Endothelial cell of umbilical vein (primary cell): ENCODE data around the gene EPSTI1. TPM values are rescaled to one million over a fixed set of nuclear protein-coding genes. Genes with fewer than 3 reads are reported as not detected.

Experiments used
- BruUV-seq: library from RNA; stranded (reverse); fragments of 400-500 nt; replicated peaks from 2 replicates; lab custom pipeline; 2021; lab: Mats Ljungman, UMichigan
- CTCF ChIA-PET: fragments of 300-600, 350-600 bp; sonication (Branson Sonifier 250); formaldehyde crosslinking; loops from one replicate; lab custom pipeline; 2021; ENCODE audit warnings: antibody characterized with exemption, inconsistent platforms; lab: Charles Lee
- POLR2A ChIA-PET: fragments of 300-600, 350-600 bp; sonication (Branson Sonifier 250); formaldehyde crosslinking; loops from one replicate; lab custom pipeline; 2021; ENCODE audit warnings: antibody characterized with exemption, inconsistent platforms; lab: Charles Lee
- DNase-seq: peaks from one replicate; pipeline ENCODE4 v3.0.0-alpha.2; 2011; ENCODE audit warnings: low read depth, low spot score
- FAIRE-seq: peaks from 2 replicates; lab custom pipeline; 2011; peaks lifted over from hg19 to GRCh38; lab: Jason Lieb, UNC
- H2AFZ ChIP-seq: 2 replicates; pipeline ENCODE4 v1.6.0; 2012; ENCODE audit warnings: low read depth, low read length, control low read depth, inconsistent platforms
- H3K27ac ChIP-seq: 2 replicates; pipeline ENCODE4 v1.5.1; 2011; ENCODE audit warnings: low read depth, mild to moderate bottlenecking, control low read depth, low read length, moderate library complexity; ENCODE audit not compliant: insufficient read depth
- H3K27me3 ChIP-seq, 2 experiments: 2 replicates each; pipeline versions ENCODE4 v1.6.0 to v1.6.1; 2011; ENCODE audit warnings: low read length in 2 of 2, mixed read lengths in 1 of 2; ENCODE audit not compliant: control insufficient read depth in 2 of 2, insufficient read depth in 2 of 2
- H3K36me3 ChIP-seq, 2 experiments: 2 replicates in 1 of 2; 3 replicates in 1 of 2; pipeline ENCODE4 v1.5.1; 2011; ENCODE audit warnings: low read length in 2 of 2, mild to moderate bottlenecking in 1 of 2, moderate library complexity in 1 of 2; ENCODE audit not compliant: control insufficient read depth in 2 of 2, insufficient read depth in 2 of 2; ENCODE audit errors: extremely low read depth in 1 of 2
- H3K4me1 ChIP-seq: 3 replicates; pipeline ENCODE4 v1.5.1; 2011; ENCODE audit warnings: mild to moderate bottlenecking, low read length; ENCODE audit not compliant: control insufficient read depth, insufficient read depth; ENCODE audit errors: extremely low read depth
- H3K4me2 ChIP-seq: 2 replicates; pipeline ENCODE4 v1.6.1; 2011; ENCODE audit warnings: low read length, control low read depth, mixed read lengths; ENCODE audit not compliant: insufficient read depth
- H3K4me3 ChIP-seq, 3 experiments: fragments of 200-600 bp in 1 of 3; sonication (generic), shearing (Covaris generic) in 1 of 3; replicated peaks in 1 of 3; 2 replicates each; pipeline ENCODE4 v1.5.1; 2011 to 2016; ENCODE audit warnings: control low read depth in 3 of 3, low read length in 3 of 3, mild to moderate bottlenecking in 2 of 3, inconsistent platforms in 1 of 3, low read depth in 1 of 3, moderate library complexity in 1 of 3; ENCODE audit not compliant: insufficient read depth in 1 of 3
- H3K79me2 ChIP-seq: 2 replicates; pipeline ENCODE4 v1.6.0; 2012; ENCODE audit warnings: low read length, inconsistent platforms; ENCODE audit not compliant: control insufficient read depth, insufficient read depth
- H3K9ac ChIP-seq: replicated peaks from 2 replicates; pipeline ENCODE3; 2011; ENCODE audit warnings: low read length, control low read depth; ENCODE audit not compliant: insufficient read depth; ENCODE audit errors: extremely low read depth
- H3K9me1 ChIP-seq: replicated peaks from 3 replicates; pipeline ENCODE4 v1.6.0; 2011; ENCODE audit warnings: mild to moderate bottlenecking, low read length; ENCODE audit not compliant: control insufficient read depth, insufficient read depth; ENCODE audit errors: extremely low read depth
- H3K9me3 ChIP-seq: replicated peaks from 2 replicates; pipeline ENCODE4 v1.5.1; 2012; ENCODE audit warnings: low read length, inconsistent platforms; ENCODE audit not compliant: control insufficient read depth, insufficient read depth
- H4K20me1 ChIP-seq: replicated peaks from 2 replicates; pipeline ENCODE3; 2011; ENCODE audit warnings: mild to moderate bottlenecking, low read length; ENCODE audit not compliant: control insufficient read depth, insufficient read depth; ENCODE audit errors: extremely low read depth
- EZH2 ChIP-seq: IDR thresholded peaks from 2 replicates; pipeline ENCODE4 v1.6.1; 2012; ENCODE audit warnings: borderline replicate concordance, low read depth, mild to moderate bottlenecking, moderate library complexity, low read length, inconsistent platforms; ENCODE audit not compliant: severe bottlenecking
- FOS ChIP-seq: IDR thresholded peaks from 2 replicates; pipeline ENCODE4 v1.6.1; 2011; ENCODE audit warnings: mild to moderate bottlenecking, low read length, moderate library complexity, borderline replicate concordance; ENCODE audit not compliant: insufficient read depth
- GATA2 ChIP-seq: IDR thresholded peaks from 2 replicates; pipeline ENCODE4 v1.7.0; 2011; ENCODE audit warnings: low read depth, mild to moderate bottlenecking, moderate library complexity, mixed read lengths, low read length; ENCODE audit not compliant: insufficient read length, insufficient read depth
- MYC ChIP-seq: IDR thresholded peaks from one replicate; pipeline ENCODE4 v1.6.1; 2011; ENCODE audit warnings: mild to moderate bottlenecking, low read depth, low read length
- POLR2A ChIP-seq: IDR thresholded peaks from 2 replicates; pipeline ENCODE4 v1.6.1; 2012; ENCODE audit warnings: low read depth, mild to moderate bottlenecking, control low read depth, low read length
- POLR2AphosphoS5 ChIP-seq: IDR thresholded peaks from 2 replicates; pipeline ENCODE4 v1.6.1; 2012; ENCODE audit warnings: low read depth, mild to moderate bottlenecking, control low read depth, low read length, moderate library complexity; ENCODE audit not compliant: insufficient read depth
- dilution Hi-C: fragments of 300-500 bp; cut with MboI; formaldehyde crosslinking; loops from one replicate; pipeline ENCODE4 v1.15.0; 2019; ENCODE audit warnings: low sequenced_read_pairs; ENCODE audit not compliant: extremely low pct_ligation_motif_present
- intact Hi-C: fragments of 100-400 bp; cut with micrococcal nuclease; formaldehyde crosslinking; loops from one replicate; pipeline ENCODE4 v1.10.0; 2022
- polyA plus RNA-seq, 4 experiments: library from polyadenylated mRNA; depleted of rRNA in 3 of 4; stranded (reverse) in 3 of 4; unstranded in 1 of 4; fragments of >200 nt; gene quantifications; 2 replicates each; pipeline versions ENCODE4 v1.2.1 to v1.2.3, GENCODE V29; 2011 to 2012; ENCODE audit warnings: missing spikeins in 1 of 4
- total RNA-seq: library from RNA; stranded (reverse); gene quantifications from 2 replicates; pipeline ENCODE4 v1.2.3, GENCODE V29; 2021
- TF ChIP-seq, protein P1 (sequence below): IDR thresholded peaks from 2 replicates; pipeline ENCODE4 v1.6.1; 2011; ENCODE audit not compliant: insufficient read depth, insufficient read length

Gene EPSTI1
- total and polyA plus RNA-seq, 2 donors (not counting 3 experiments of a cell fraction or from before 2014, with no cell fraction given): 0.77 to 3.1 TPM

DNA sequence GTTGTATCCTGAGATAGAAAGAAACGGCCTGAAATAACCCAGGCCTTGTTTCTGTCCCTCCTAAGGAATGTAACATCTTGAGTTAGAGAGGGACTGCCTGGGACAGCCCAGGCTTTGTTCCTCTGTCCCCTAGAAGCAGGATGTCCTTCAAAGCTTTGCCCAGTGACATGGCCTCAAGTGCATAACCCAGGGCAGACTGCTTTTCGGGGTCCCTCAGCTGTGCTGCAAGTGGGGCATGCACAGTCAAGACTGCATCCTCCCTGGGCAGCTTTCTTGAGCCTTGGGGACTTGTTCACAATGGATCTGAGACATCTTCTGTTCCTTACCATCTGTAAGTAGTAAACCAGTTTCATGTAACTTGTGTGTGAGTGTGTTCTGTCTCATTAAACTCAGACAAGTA lies 7.5 kb upstream of the EPSTI1 start:
- POLR2A ChIA-PET: no interaction called here
- H3K4me2 ChIP-seq: no peak overlapping the region
- no peak overlapping the region for H3K27ac ChIP-seq
- dilution Hi-C loops (no loop called here), intact Hi-C loops (no loop called here)
- no peaks in the 10 kb centered on the region for H3K36me3 ChIP-seq
- CTCF ChIA-PET: no interaction called here
- H3K4me3 ChIP-seq: no peak overlapping the region
- H3K9ac ChIP-seq: no peak overlapping the region
- no peaks in the 10 kb centered on the region for H3K79me2 ChIP-seq
- no peaks in the 10 kb centered on the region for H3K27me3 ChIP-seq
- FAIRE-seq: no peak
- no TSS peak for BruUV-seq
- no peak overlapping the region for H2AFZ ChIP-seq
- no peaks in the 10 kb centered on the region for H3K9me3 ChIP-seq
- TF ChIP-seq POLR2A (no peak), POLR2AphosphoS5 (no peak), FOS (no peak)
- TF ChIP-seq, protein P1, sequence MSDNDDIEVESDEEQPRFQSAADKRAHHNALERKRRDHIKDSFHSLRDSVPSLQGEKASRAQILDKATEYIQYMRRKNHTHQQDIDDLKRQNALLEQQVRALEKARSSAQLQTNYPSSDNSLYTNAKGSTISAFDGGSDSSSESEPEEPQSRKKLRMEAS: no peak
- no peaks in the 10 kb centered on the region for H3K9me1 ChIP-seq
- DNase-seq: no peak
- peaks cover 14% of the 10 kb centered on the region for H3K4me1 ChIP-seq
- no peaks in the 10 kb centered on the region for H4K20me1 ChIP-seq

DNA sequence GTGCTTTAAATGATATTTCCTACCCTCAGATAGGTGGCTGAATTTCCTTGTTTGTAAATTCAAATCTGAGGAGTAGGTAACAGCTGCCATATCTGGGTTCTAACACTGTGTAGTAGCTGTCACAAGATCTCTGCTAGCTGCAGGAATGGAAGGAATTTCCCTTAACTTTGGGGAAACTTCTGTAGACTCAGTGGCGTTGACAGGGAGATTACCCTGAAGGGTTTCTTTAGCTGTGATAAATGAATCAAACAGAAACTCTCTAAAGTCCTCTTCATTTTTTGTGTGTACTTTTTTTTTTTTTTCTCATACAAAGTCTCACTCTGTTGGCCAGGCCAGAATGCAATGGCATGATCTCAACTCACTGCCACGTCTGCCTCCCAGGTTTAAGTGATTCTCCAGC lies 5.3 kb upstream of the EPSTI1 start:
- DNase-seq (peak; percentile 14), FAIRE-seq (no peak)
- peaks cover 15% of the 10 kb centered on the region for H3K4me1 ChIP-seq
- ChIA-PET POLR2A (interaction anchor here (0.6 kb wide), 2 partner anchors 18 to 463 kb away, joined by 4 read pairs; no protein-coding TSS in a partner anchor), CTCF (interaction anchor here (1.0 to 1.3 kb wide), 2 partner anchors 14 to 26 kb away, joined by 3 to 5 read pairs; partner anchors contain the start of gene DNAJC15)
- no peak overlapping the region for H3K9ac ChIP-seq
- BruUV-seq: no TSS peak
- H3K27ac ChIP-seq: no peak overlapping the region
- intact Hi-C loops (no loop called here), dilution Hi-C loops (no loop called here)
- TF ChIP-seq EZH2: no peak
- TF ChIP-seq POLR2AphosphoS5: no peak
- TF ChIP-seq GATA2: no peak
- TF ChIP-seq MYC: no peak
- no peak overlapping the region for H3K4me3 ChIP-seq
- H3K79me2 ChIP-seq: no peaks in the 10 kb centered on the region
- H2AFZ ChIP-seq: no peak overlapping the region
- H4K20me1 ChIP-seq: no peaks in the 10 kb centered on the region
- H3K9me1 ChIP-seq: no peaks in the 10 kb centered on the region
- no peaks in the 10 kb centered on the region for H3K36me3 ChIP-seq
- no peaks in the 10 kb centered on the region for H3K27me3 ChIP-seq
- no peaks in the 10 kb centered on the region for H3K9me3 ChIP-seq
- H3K4me2 ChIP-seq: no peak overlapping the region
